ES-I3 (cell line): ENCODE measurements around the gene SLC9A3.
"Not testable (repeated sequence)": the region's sequence is repeated elsewhere in the genome, so short reads cannot be mapped to it uniquely, and the experiment has no call there.

Source experiments
- H3K36me3 ChIP-seq: 2 replicates; pipeline ENCODE4 v1.6.1; 2013; ENCODE audit warnings: mild to moderate bottlenecking, low read length, control low read depth, moderate library complexity; ENCODE audit not compliant: insufficient read depth
- H3K4me1 ChIP-seq: 2 replicates; pipeline ENCODE4 v1.6.1; 2013; ENCODE audit warnings: mild to moderate bottlenecking, control low read depth, low read length; ENCODE audit not compliant: insufficient read depth
- H3K9ac ChIP-seq: 2 replicates; pipeline ENCODE4 v1.6.1; 2013; ENCODE audit warnings: low read depth, mild to moderate bottlenecking, low read length, moderate library complexity
- H3K9me3 ChIP-seq: 2 replicates; pipeline ENCODE4 v1.6.1; 2013; ENCODE audit warnings: mild to moderate bottlenecking, low read length, moderate library complexity; ENCODE audit not compliant: control insufficient read depth, insufficient read depth

SLC9A3 gene

GRCh38 chr5:481347-481746 is 42.9 kb downstream of the SLC9A3 start:
- no peaks in the 10 kb centered on the region for H3K36me3 ChIP-seq
- H3K4me1 ChIP-seq, result no peaks in the 10 kb centered on the region
- H3K9ac ChIP-seq, result no peak overlapping the region
- no peaks in the 10 kb centered on the region for H3K9me3 ChIP-seq

- Histone ChIP-seq H3K36me3 (no peaks in the 10 kb centered on the region), H3K9ac (no peak overlapping the region), H3K4me1 (no peaks in the 10 kb centered on the region), H3K9me3 (no peaks in the 10 kb centered on the region)
Observed at GRCh38 chr5:479566-480319, 44.5 kb downstream of the SLC9A3 start.

GRCh38 chr5:478982-479535 is 45.2 kb downstream of the SLC9A3 start:
- Histone ChIP-seq H3K9ac (no peak overlapping the region), H3K9me3 (no peaks in the 10 kb centered on the region), H3K4me1 (no peaks in the 10 kb centered on the region), H3K36me3 (no peaks in the 10 kb centered on the region)

- no peaks in the 10 kb centered on the region for H3K36me3 ChIP-seq
- no peaks in the 10 kb centered on the region for H3K4me1 ChIP-seq
- H3K9me3 ChIP-seq, result no peaks in the 10 kb centered on the region
- no peak overlapping the region for H3K9ac ChIP-seq
Observed at GRCh38 chr5:478369-478981, 45.8 kb downstream of the SLC9A3 start.

GRCh38 chr5:477871-478270 is 46.4 kb downstream of the SLC9A3 start:
- no peaks in the 10 kb centered on the region for H3K36me3 ChIP-seq
- no peaks in the 10 kb centered on the region for H3K9me3 ChIP-seq
- no peaks in the 10 kb centered on the region for H3K4me1 ChIP-seq
- no peak overlapping the region for H3K9ac ChIP-seq

- Histone ChIP-seq H3K4me1 (no peaks in the 10 kb centered on the region), H3K36me3 (no peaks in the 10 kb centered on the region)
Observed at GRCh38 chr5:477247-477646, 47.0 kb downstream of the SLC9A3 start.

GRCh38 chr5:476814-477175 is 47.5 kb downstream of the SLC9A3 start:
- H3K9me3 ChIP-seq, result no peaks in the 10 kb centered on the region
- H3K4me1 ChIP-seq, result no peaks in the 10 kb centered on the region
- no peak overlapping the region for H3K9ac ChIP-seq
- no peaks in the 10 kb centered on the region for H3K36me3 ChIP-seq

More at GRCh38 chr5:477247-477646, 47.0 kb downstream of the SLC9A3 start:
- H3K9me3 ChIP-seq, result no peaks in the 10 kb centered on the region
- no peak overlapping the region for H3K9ac ChIP-seq

- H3K4me1 ChIP-seq, result no peaks in the 10 kb centered on the region
- H3K9ac ChIP-seq, result no peak overlapping the region
- H3K36me3 ChIP-seq, result no peaks in the 10 kb centered on the region
- no peaks in the 10 kb centered on the region for H3K9me3 ChIP-seq
Observed at GRCh38 chr5:476102-476813, 48.0 kb downstream of the SLC9A3 start.

- H3K9me3 ChIP-seq, result no peaks in the 10 kb centered on the region
- H3K9ac ChIP-seq, result no peak overlapping the region
- no peaks in the 10 kb centered on the region for H3K4me1 ChIP-seq
- no peaks in the 10 kb centered on the region for H3K36me3 ChIP-seq
Observed at GRCh38 chr5:475704-476101, 48.5 kb downstream of the SLC9A3 start.

- Histone ChIP-seq H3K36me3 (no peaks in the 10 kb centered on the region), H3K4me1 (no peaks in the 10 kb centered on the region), H3K9ac (peak overlapping the region; percentile 38; the same call in 1 of the 2 replicates), H3K9me3 (no peaks in the 10 kb centered on the region)
Observed at GRCh38 chr5:474840-475661, 49.2 kb downstream of the SLC9A3 start.

GRCh38 chr5:474232-474839 is 49.9 kb downstream of the SLC9A3 start:
- H3K9ac ChIP-seq, result peak overlapping the region; percentile 69; the same call in 1 of the 2 replicates
- not testable (repeated sequence) for H3K36me3 ChIP-seq, H3K9me3 ChIP-seq, H3K4me1 ChIP-seq

- H3K36me3 ChIP-seq, result no peaks in the 10 kb centered on the region
- peak overlapping the region; percentile 69 for H3K9ac ChIP-seq
- no peaks in the 10 kb centered on the region for H3K9me3 ChIP-seq
- no peaks in the 10 kb centered on the region for H3K4me1 ChIP-seq
Observed at GRCh38 chr5:473551-474192, 50.6 kb downstream of the SLC9A3 start.
